IMR-90 (cell line): ENCODE data around the gene PRR16. TPM values are rescaled to one million over a fixed set of nuclear protein-coding genes. Genes with fewer than 3 reads are reported as not detected.

ENCODE experiments used
- ATAC-seq: fragments of 200-7000 bp; cut with Tn5 transposase; 2 replicates; pipeline ENCODE4 v1.9.1; 2020; ENCODE audit warnings: low read depth, mild to moderate bottlenecking, moderate library complexity
- BruUV-seq: library from RNA; stranded (reverse); fragments of 400-500 nt; replicated peaks from 2 replicates; lab custom pipeline; 2021; lab: Mats Ljungman, UMichigan
- CTCF ChIA-PET: fragments of 300-600 bp; formaldehyde crosslinking; extraction: SDS; loops from one replicate; lab custom pipeline; 2021; ENCODE audit warnings: antibody characterized with exemption; lab: Yijun Ruan, JAX
- POLR2A ChIA-PET: fragments of 300-600 bp; sonication (Branson Sonifier 250); formaldehyde crosslinking; loops from one replicate; lab custom pipeline; 2022; ENCODE audit warnings: antibody characterized with exemption; ENCODE audit not compliant: unreplicated experiment; lab: Charles Lee
- DNase-seq: peaks from one replicate; pipeline ENCODE4 v3.0.0; 2013
- H2AFZ ChIP-seq: replicated peaks from 2 replicates; pipeline ENCODE3; 2013; ENCODE audit warnings: low read length, mild to moderate bottlenecking; ENCODE audit not compliant: poor library complexity
- H2AK5ac ChIP-seq: 2 replicates; pipeline ENCODE4 v1.6.1; 2013; ENCODE audit warnings: low read depth, low read length, inconsistent platforms
- H2AK9ac ChIP-seq: replicated peaks from 2 replicates; pipeline ENCODE3; 2013; ENCODE audit warnings: mild to moderate bottlenecking, low read depth, low read length, moderate library complexity; ENCODE audit not compliant: poor library complexity
- H2BK120ac ChIP-seq: 2 replicates; pipeline ENCODE4 v1.6.1; 2013; ENCODE audit warnings: low read depth, low read length, inconsistent platforms
- H2BK15ac ChIP-seq: 3 replicates; pipeline ENCODE4 v1.6.1; 2013; ENCODE audit warnings: low read depth, low read length, inconsistent platforms
- H2BK20ac ChIP-seq: 2 replicates; pipeline ENCODE4 v1.6.1; 2013; ENCODE audit warnings: low read depth, mild to moderate bottlenecking, inconsistent platforms, low read length, moderate library complexity
- H2BK5ac ChIP-seq: 2 replicates; pipeline ENCODE4 v1.6.1; 2013; ENCODE audit warnings: mild to moderate bottlenecking, low read depth, low read length, inconsistent platforms; ENCODE audit not compliant: poor library complexity, severe bottlenecking
- H3K14ac ChIP-seq: replicated peaks from 2 replicates; pipeline ENCODE4 v1.6.1; 2013; ENCODE audit warnings: low read depth, low read length, inconsistent platforms
- H3K18ac ChIP-seq: 2 replicates; pipeline ENCODE4 v1.6.1; 2013; ENCODE audit warnings: low read depth, low read length, control low read depth
- H3K23ac ChIP-seq: 2 replicates; pipeline ENCODE4 v1.6.1; 2013; ENCODE audit warnings: low read depth, low read length, inconsistent platforms
- H3K27ac ChIP-seq: 2 replicates; pipeline ENCODE4 v1.5.1; 2013; ENCODE audit warnings: mild to moderate bottlenecking, control low read depth, low read length; ENCODE audit not compliant: insufficient read depth
- H3K27me3 ChIP-seq: 2 replicates; pipeline ENCODE4 v1.6.1; 2013; ENCODE audit warnings: low read length; ENCODE audit not compliant: control insufficient read depth, insufficient read depth
- H3K36me3 ChIP-seq: 2 replicates; pipeline ENCODE4 v1.6.1; 2013; ENCODE audit warnings: low read length, mixed read lengths; ENCODE audit not compliant: control insufficient read depth, insufficient read depth
- H3K4ac ChIP-seq: 2 replicates; pipeline ENCODE4 v1.6.1; 2013; ENCODE audit warnings: low read depth, low read length, inconsistent platforms
- H3K4me1 ChIP-seq: 2 replicates; pipeline ENCODE4 v1.6.1; 2013; ENCODE audit warnings: low read length, mixed read lengths; ENCODE audit not compliant: control insufficient read depth, insufficient read depth
- H3K4me2 ChIP-seq: 2 replicates; pipeline ENCODE4 v1.6.1; 2013; ENCODE audit warnings: low read depth, mild to moderate bottlenecking, control low read depth, low read length, moderate library complexity
- H3K4me3 ChIP-seq: 2 replicates; pipeline ENCODE4 v1.5.1; 2013; ENCODE audit warnings: low read depth, mild to moderate bottlenecking, control low read depth, low read length, moderate library complexity; ENCODE audit not compliant: insufficient read depth
- H3K56ac ChIP-seq: 2 replicates; pipeline ENCODE4 v1.6.1; 2013; ENCODE audit warnings: low read length, inconsistent platforms; ENCODE audit not compliant: insufficient read depth; ENCODE audit errors: extremely low read depth
- H3K79me1 ChIP-seq, 2 experiments: 2 replicates each; pipeline ENCODE4 v1.6.1; 2013; ENCODE audit warnings: low read length in 2 of 2, inconsistent platforms in 1 of 2, low read depth in 1 of 2
- H3K9ac ChIP-seq: 2 replicates; pipeline ENCODE4 v1.6.1; 2013; ENCODE audit warnings: low read depth, low read length, control low read depth
- H3K9me1 ChIP-seq: 2 replicates; pipeline ENCODE4 v1.6.1; 2013; ENCODE audit warnings: low read length, inconsistent platforms; ENCODE audit not compliant: insufficient read depth
- H3K9me3 ChIP-seq: 2 replicates; pipeline ENCODE4 v1.6.1; 2013; ENCODE audit warnings: low read length; ENCODE audit not compliant: control insufficient read depth, insufficient read depth
- H4K20me1 ChIP-seq: 2 replicates; pipeline ENCODE4 v1.6.1; 2013; ENCODE audit warnings: low read length, inconsistent platforms; ENCODE audit not compliant: insufficient read depth
- H4K5ac ChIP-seq: 2 replicates; pipeline ENCODE4 v1.6.1; 2013; ENCODE audit warnings: mild to moderate bottlenecking, low read depth, low read length, control low read depth
- H4K8ac ChIP-seq, 2 experiments: 2 replicates each; pipeline ENCODE4 v1.6.1; 2013; ENCODE audit warnings: low read depth in 2 of 2, low read length in 2 of 2, control low read depth in 1 of 2, inconsistent platforms in 1 of 2
- H4K91ac ChIP-seq: 2 replicates; pipeline ENCODE4 v1.6.1; 2013; ENCODE audit warnings: low read depth, low read length, inconsistent platforms; ENCODE audit not compliant: insufficient read depth
- CEBPB ChIP-seq: IDR thresholded peaks from 2 replicates; pipeline ENCODE4 v1.6.1; 2012; ENCODE audit warnings: low read depth, low read length, improper control_type of control experiment
- RFX5 ChIP-seq: IDR thresholded peaks from 2 replicates; pipeline ENCODE4 v1.8.0; 2012; ENCODE audit warnings: low read depth, mild to moderate bottlenecking, low read length, moderate library complexity
- WGBS, 2 experiments: methylation state at CpG; one replicate each; pipeline versions ENCODE4 v1.1.5 to v1.1.7; 2013; ENCODE audit warnings: missing lambda C conversion rate in 2 of 2; ENCODE audit not compliant: insufficient read length in 1 of 2; ENCODE audit errors: extremely low coverage in 2 of 2; 5-methylcytosine and 5-hydroxymethylcytosine counted together
- dilution Hi-C: fragments of 300-500 bp; cut with HindIII; formaldehyde crosslinking; loops from one replicate; pipeline ENCODE4 v1.14.3; 2018; ENCODE audit warnings: low sequenced_read_pairs; ENCODE audit not compliant: unreplicated experiment
- in situ Hi-C: fragments of 300-500 bp; cut with MboI; formaldehyde crosslinking; loops from 3 replicates; pipeline ENCODE4 v1.14.3; 2019; ENCODE audit warnings: low sequenced_read_pairs, inconsistent platforms, mixed read lengths
- intact Hi-C: fragments of 100-400 bp; cut with micrococcal nuclease; formaldehyde crosslinking; loops from 2 replicates; pipeline ENCODE4 v1.10.0; 2022
- polyA plus RNA-seq, 3 experiments: library from polyadenylated mRNA; depleted of rRNA; stranded (reverse); fragments of >200 nt; gene quantifications; 2 replicates each; pipeline ENCODE4 v1.2.3, GENCODE V29; 2012; ENCODE audit warnings: low replicate concordance in 1 of 3
- total RNA-seq: library from RNA; depleted of rRNA; stranded (reverse); fragments of >200 nt; gene quantifications from 2 replicates; pipeline ENCODE4 v1.2.3, GENCODE V29; 2012

PRR16 gene
- total and polyA plus RNA-seq, 2 of the 4 experiments (the other 2 are of a cell fraction) = 9.9 to 45.2 TPM

GRCh38 chr5:120614531-120615180 lies 150.6 kb downstream of the PRR16 start:
- H3K4ac ChIP-seq = peak overlapping the region; percentile 5; the same call in 1 of the 2 replicates
- no peaks in the 10 kb centered on the region for H4K20me1 ChIP-seq
- no peaks in the 10 kb centered on the region for H3K36me3 ChIP-seq
- H3K9me3 ChIP-seq = no peaks in the 10 kb centered on the region
- peak overlapping the region in 1 of 2 experiments; percentile 14; a peak in 2 of 4 replicates for H4K8ac ChIP-seq
- peak overlapping the region; percentile 73 for H2BK120ac ChIP-seq
- dilution Hi-C loops = no loop called here
- peak; percentile 65 for ATAC-seq
- ChIA-PET POLR2A (no interaction called here), CTCF (interaction anchor here (0.6 to 1.2 kb wide), 2 partner anchors 9 to 18 kb away, joined by 3 read pairs; no protein-coding TSS in a partner anchor)
- no peak overlapping the region for H2AFZ ChIP-seq
- no peak overlapping the region; the same call in 1 of the 2 replicates for H2AK5ac ChIP-seq
- H3K56ac ChIP-seq = peak overlapping the region; percentile 40; the same call in 1 of the 2 replicates
- peak overlapping the region; percentile 66 for H2BK5ac ChIP-seq
- H3K4me2 ChIP-seq = peak overlapping the region; percentile 80
- H3K4me1 ChIP-seq = peaks cover 10% of the 10 kb centered on the region
- H4K91ac ChIP-seq = peak overlapping the region; percentile 34
- H3K23ac ChIP-seq = no peak overlapping the region
- peak overlapping the region; percentile 45 for H4K5ac ChIP-seq
- H3K27me3 ChIP-seq = no peaks in the 10 kb centered on the region
- WGBS, 2 experiments = no CpG with 5 or more reads among the region's 2 CpGs
- H3K9me1 ChIP-seq = peaks cover 8% of the 10 kb centered on the region; the same call in 1 of the 2 replicates
- H3K14ac ChIP-seq = peak overlapping the region; percentile 7; the same call in 1 of the 2 replicates
- in situ Hi-C loops = no loop called here
- H2BK20ac ChIP-seq = peak overlapping the region; percentile 47
- intact Hi-C loops = loop anchor here (2.0 kb wide), 1 partner anchor 150 kb away; the partner anchor contains the start of gene PRR16
- peak overlapping the region; percentile 13; the same call in 1 of the 3 replicates for H2BK15ac ChIP-seq
- no TSS peak for BruUV-seq
- peak; percentile 70 for DNase-seq
- peak overlapping the region; percentile 57; the same call in 1 of the 2 replicates for H3K27ac ChIP-seq
- H3K18ac ChIP-seq = peak overlapping the region; percentile 75
- peaks cover 10 to 45% of the 10 kb centered on the region in 2 experiments for H3K79me1 ChIP-seq
- H3K4me3 ChIP-seq = no peak overlapping the region
- peak; percentile 49; the same call in 1 of the 2 replicates for TF ChIP-seq CEBPB
- no peak for TF ChIP-seq RFX5
- peak overlapping the region; percentile 15; the same call in 1 of the 2 replicates for H3K9ac ChIP-seq
- H2AK9ac ChIP-seq = no peak overlapping the region
